GM12873 (cell line): ENCODE data around the gene CACNA1E.

Source experiments
- CTCF ChIP-seq: IDR thresholded peaks from 2 replicates; pipeline ENCODE4 v1.5.1; 2012; ENCODE audit warnings: low read depth, mild to moderate bottlenecking, moderate library complexity, low read length, control low read depth; ENCODE audit not compliant: insufficient read depth; ENCODE audit errors: missing control alignments

The CACNA1E gene

GRCh38 chr1:181604482-181605249 lies 121.3 kb downstream of the CACNA1E start:
- no peak for TF ChIP-seq CTCF

- no peak for TF ChIP-seq CTCF
Observed at GRCh38 chr1:181607524-181607923, 124.2 kb downstream of the CACNA1E start.

- TF ChIP-seq CTCF = no peak
Observed at GRCh38 chr1:181608386-181608785, 125.1 kb downstream of the CACNA1E start.

- no peak for TF ChIP-seq CTCF
Observed at GRCh38 chr1:181608948-181609347, 125.6 kb downstream of the CACNA1E start.

GRCh38 chr1:181612100-181612499 lies 128.8 kb downstream of the CACNA1E start:
- TF ChIP-seq CTCF = no peak

GRCh38 chr1:181618559-181618958 lies 135.2 kb downstream of the CACNA1E start:
- TF ChIP-seq CTCF = no peak

- no peak for TF ChIP-seq CTCF
Observed at GRCh38 chr1:181620183-181620582, 136.9 kb downstream of the CACNA1E start.
